ENCODE results near the gene HMBS. TPM values are rescaled to one million over a fixed set of nuclear protein-coding genes. Genes with fewer than 3 reads are reported as not detected.
"Not testable (repeated sequence)": the region's sequence is repeated elsewhere in the genome, so short reads cannot be mapped to it uniquely, and the experiment has no call there.

HMBS gene
- total RNA-seq, 2 donors from 2014 or later, result 31.6 to 42.5 TPM

GRCh38 chr11:119121008-119121810 lies 36.5 kb downstream of the HMBS start, which contains the start of gene HINFP:
HINFP (plus strand) TSS chr11:119121580; CDS start chr11:119126945, 5,365 bp downstream.
- H3K4me3 Mint-ChIP-seq, result peak within 1 kb of the TSS; percentile 94

GRCh38 chr11:119121811-119122124 lies 37.1 kb downstream of the HMBS start:
- ATAC-seq (replicated peaks in 1 of 2) (peak in 1 of 2 donors; percentile 3), DNase-seq (no peak)
- Mint-ChIP-seq H3K27ac (peak overlapping the region; percentile 91), H3K4me3 (peak overlapping the region; percentile 94), H3K9me3 (no peaks in the 10 kb centered on the region), H3K4me1 (ENCODE audit: low read depth) (peaks cover 37% of the 10 kb centered on the region), H3K36me3 (ENCODE audit: insufficient read depth in 2 of 2) (peaks cover 2 to 7% of the 10 kb centered on the region in 2 donors), H3K27me3 (ENCODE audit: low read depth) (no peaks in the 10 kb centered on the region)

More at GRCh38 chr11:119121008-119121810, 36.5 kb downstream of the HMBS start, which contains the start of gene HINFP:
- ATAC-seq (replicated peaks in 1 of 2), result peak; percentile 97 to 98
- Mint-ChIP-seq H3K4me1 (ENCODE audit: low read depth) (peaks cover 39% of the 10 kb centered on the region), H3K9me3 (no peaks in the 10 kb centered on the region), H3K27ac (peak within 1 kb of the TSS; percentile 91), H3K36me3 (ENCODE audit: insufficient read depth in 2 of 2) (peaks cover 2 to 6% of the 10 kb centered on the region in 2 donors), H3K27me3 (ENCODE audit: low read depth) (no peaks in the 10 kb centered on the region)
- peak; percentile 99 to 100 for DNase-seq

GRCh38 chr11:119125821-119126220 lies 41.1 kb downstream of the HMBS start:
- Mint-ChIP-seq H3K36me3 (ENCODE audit: insufficient read depth in 2 of 2) (peaks cover 2 to 14% of the 10 kb centered on the region in 2 donors), H3K9me3 (no peaks in the 10 kb centered on the region), H3K27me3 (ENCODE audit: low read depth) (no peaks in the 10 kb centered on the region), H3K4me1 (ENCODE audit: low read depth) (peaks cover 31% of the 10 kb centered on the region), H3K4me3 (no peak overlapping the region), H3K27ac (no peak overlapping the region)
- ATAC-seq (replicated peaks in 1 of 2), result no peak
- DNase-seq, result no peak

- Mint-ChIP-seq H3K27me3 (ENCODE audit: low read depth) (no peaks in the 10 kb centered on the region), H3K36me3 (ENCODE audit: insufficient read depth in 2 of 2) (peaks cover 2 to 14% of the 10 kb centered on the region in 2 donors), H3K9me3 (no peaks in the 10 kb centered on the region), H3K4me1 (ENCODE audit: low read depth) (peaks cover 26% of the 10 kb centered on the region), H3K27ac (peak overlapping the region; percentile 18), H3K4me3 (no peak overlapping the region)
- DNase-seq, result no peak
- ATAC-seq (replicated peaks in 1 of 2), result no peak
These were observed 42.1 kb downstream of the HMBS start for GRCh38 chr11:119126675-119127268.

- no peak for ATAC-seq (replicated peaks in 1 of 2)
- no peak for DNase-seq
- Mint-ChIP-seq H3K4me1 (ENCODE audit: low read depth) (peaks cover 10% of the 10 kb centered on the region), H3K4me3 (no peak overlapping the region), H3K9me3 (no peaks in the 10 kb centered on the region), H3K27me3 (ENCODE audit: low read depth) (no peaks in the 10 kb centered on the region), H3K27ac (no peak overlapping the region), H3K36me3 (ENCODE audit: insufficient read depth in 2 of 2) (peaks cover 6 to 18% of the 10 kb centered on the region in 2 donors)
These were observed 46.0 kb downstream of the HMBS start for GRCh38 chr11:119130662-119131061.

- peaks cover 6 to 11% of the 10 kb centered on the region in 2 donors for H3K36me3 Mint-ChIP-seq (ENCODE audit: insufficient read depth in 2 of 2)
- ATAC-seq (replicated peaks in 1 of 2), result no peak
- no peaks in the 10 kb centered on the region for H3K4me1 Mint-ChIP-seq (ENCODE audit: low read depth)
- H3K27me3 Mint-ChIP-seq (ENCODE audit: low read depth), result no peaks in the 10 kb centered on the region
- H3K27ac Mint-ChIP-seq, result no peak overlapping the region
- H3K9me3 Mint-ChIP-seq, result no peaks in the 10 kb centered on the region
- no peak overlapping the region for H3K4me3 Mint-ChIP-seq
- DNase-seq, result no peak
These were observed 49.8 kb downstream of the HMBS start for GRCh38 chr11:119134389-119134978.

GRCh38 chr11:119139276-119139675 lies 54.6 kb downstream of the HMBS start:
- not testable (repeated sequence) for H3K4me3 Mint-ChIP-seq; DNase-seq; ATAC-seq (replicated peaks in 1 of 2); H3K9me3 Mint-ChIP-seq; H3K27me3 Mint-ChIP-seq (ENCODE audit: low read depth); H3K4me1 Mint-ChIP-seq (ENCODE audit: low read depth); H3K27ac Mint-ChIP-seq; H3K36me3 Mint-ChIP-seq (ENCODE audit: insufficient read depth in 2 of 2)

Other genes with a start within 250 kb of the HMBS start
- gene CXCR5, start 201.0 kb upstream of the HMBS start, total RNA-seq, result 10 to 100 TPM; 16.9 to 20.3 TPM
- 10 to 100 TPM; 33.5 to 34.5 TPM for gene BCL9L, start 159.0 kb upstream of the HMBS start, total RNA-seq
- gene UPK2, start 128.6 kb upstream of the HMBS start, total RNA-seq, result 1 to 10 TPM in 1 of 2 donors, under 1 TPM in 1; 0.53 to 1.2 TPM
- gene FOXR1, start 113.1 kb upstream of the HMBS start, total RNA-seq, result not detected
- 10 to 100 TPM; 40.1 to 44.5 TPM for gene CENATAC, start 86.7 kb upstream of the HMBS start, total RNA-seq
- 1,000 to 10,000 TPM; 1,893 to 1,917 TPM for gene RPS25, start 66.5 kb upstream of the HMBS start, total RNA-seq
- 10 to 100 TPM; 59.3 to 70.0 TPM for gene TRAPPC4, start 66.1 kb upstream of the HMBS start, total RNA-seq
- 10 to 100 TPM; 35.8 to 41.4 TPM for gene SLC37A4, start 54.0 kb upstream of the HMBS start, total RNA-seq
- gene HYOU1, start 27.7 kb upstream of the HMBS start, total RNA-seq, result 100 to 1,000 TPM; 199 to 232 TPM
- 10 to 100 TPM; 24.0 to 24.2 TPM for gene VPS11, start 17.1 kb upstream of the HMBS start, total RNA-seq
- gene DPAGT1, start 17.0 kb downstream of the HMBS start, total RNA-seq, result 10 to 100 TPM; 63.8 to 81.9 TPM
- 10 to 100 TPM; 21.0 to 21.1 TPM for gene C2CD2L, start 22.5 kb downstream of the HMBS start, total RNA-seq
- gene HINFP, start 36.7 kb downstream of the HMBS start, total RNA-seq, result 10 to 100 TPM; 31.9 to 34.1 TPM
- gene ABCG4, start 64.2 kb downstream of the HMBS start, total RNA-seq, result under 1 TPM; 0.09 to 0.24 TPM
- 10 to 100 TPM; 19.3 to 26.7 TPM for gene NLRX1, start 83.8 kb downstream of the HMBS start, total RNA-seq
- gene NHERF4, start 100.6 kb downstream of the HMBS start, total RNA-seq, result 1 to 10 TPM in 1 of 2 donors, under 1 TPM in 1; 0.76 to 1.1 TPM
- 10 to 100 TPM; 45.4 to 52.7 TPM for gene CBL, start 121.5 kb downstream of the HMBS start, total RNA-seq
- 1 to 10 TPM; 4.7 to 5.2 TPM for gene MCAM, start 232.2 kb downstream of the HMBS start, total RNA-seq
- 10 to 100 TPM; 32.5 to 38.9 TPM for gene RNF26, start 249.6 kb downstream of the HMBS start, total RNA-seq

Data from activated T-cell treated with anti-CD3 and anti-CD28 coated beads, Interleukin-2, amount 50 U/mL, for 72 hours (primary cell).